C4-2B (cell line): ENCODE measurements around the gene CTPS1.

ENCODE experiments used
- ZFX ChIP-seq: fragments of 450-650 bp; IDR thresholded peaks from 2 replicates; pipeline ENCODE4 v1.6.1; 2017
- TF ChIP-seq, protein P1 (sequence below): fragments of 450-650 bp; conservative IDR thresholded peaks from 2 replicates; pipeline ENCODE4 v1.5.1; 2017; ENCODE audit warnings: mild to moderate bottlenecking

DNA sequence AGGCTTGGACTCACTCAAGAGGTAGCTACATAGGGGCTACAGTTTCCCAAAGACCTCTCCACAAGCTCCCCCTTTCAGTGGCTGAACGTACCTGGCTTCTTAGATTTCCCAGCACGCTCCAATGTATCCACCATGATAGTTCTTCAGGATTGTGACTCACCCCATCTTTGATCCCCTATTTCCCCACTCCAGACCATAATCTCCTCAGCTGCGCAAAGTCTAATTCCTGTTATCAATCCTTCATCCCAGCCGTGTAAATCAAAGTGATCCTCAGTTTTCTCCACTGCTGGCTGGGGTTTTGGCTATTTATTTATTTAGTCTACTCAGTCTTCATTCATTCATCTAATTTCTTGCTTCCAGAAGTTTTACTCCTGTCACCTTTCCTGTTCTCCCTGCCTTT lies 13.1 kb upstream of the CTPS1 start:
- TF ChIP-seq, protein P1, sequence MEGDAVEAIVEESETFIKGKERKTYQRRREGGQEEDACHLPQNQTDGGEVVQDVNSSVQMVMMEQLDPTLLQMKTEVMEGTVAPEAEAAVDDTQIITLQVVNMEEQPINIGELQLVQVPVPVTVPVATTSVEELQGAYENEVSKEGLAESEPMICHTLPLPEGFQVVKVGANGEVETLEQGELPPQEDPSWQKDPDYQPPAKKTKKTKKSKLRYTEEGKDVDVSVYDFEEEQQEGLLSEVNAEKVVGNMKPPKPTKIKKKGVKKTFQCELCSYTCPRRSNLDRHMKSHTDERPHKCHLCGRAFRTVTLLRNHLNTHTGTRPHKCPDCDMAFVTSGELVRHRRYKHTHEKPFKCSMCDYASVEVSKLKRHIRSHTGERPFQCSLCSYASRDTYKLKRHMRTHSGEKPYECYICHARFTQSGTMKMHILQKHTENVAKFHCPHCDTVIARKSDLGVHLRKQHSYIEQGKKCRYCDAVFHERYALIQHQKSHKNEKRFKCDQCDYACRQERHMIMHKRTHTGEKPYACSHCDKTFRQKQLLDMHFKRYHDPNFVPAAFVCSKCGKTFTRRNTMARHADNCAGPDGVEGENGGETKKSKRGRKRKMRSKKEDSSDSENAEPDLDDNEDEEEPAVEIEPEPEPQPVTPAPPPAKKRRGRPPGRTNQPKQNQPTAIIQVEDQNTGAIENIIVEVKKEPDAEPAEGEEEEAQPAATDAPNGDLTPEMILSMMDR = no peak
- TF ChIP-seq ZFX = no peak
